Transverse colon (tissue), 4 donors: ENCODE data around the gene SWT1. TPM values are rescaled to one million over a fixed set of nuclear protein-coding genes. Genes with fewer than 3 reads are reported as not detected.

Experiments used
- DNase-seq: peaks from one replicate; pipeline ENCODE4 v3.0.0-alpha.2; 2019
- H3K27ac ChIP-seq, 4 donors: fragments of 200-600 bp; sonication (generic); 2 replicates each; pipeline ENCODE4 v1.5.1; 2016 to 2018; ENCODE audit warnings: inconsistent platforms in 4 of 4
- H3K27me3 ChIP-seq: fragments of 200-600 bp; sonication (generic); 2 replicates; pipeline ENCODE4 v1.5.1; 2017; ENCODE audit warnings: inconsistent platforms
- H3K36me3 ChIP-seq, 4 donors: fragments of 200-600 bp; sonication (generic); 2 replicates each; pipeline ENCODE4 v1.5.1; 2017 to 2019; ENCODE audit warnings: inconsistent platforms in 4 of 4
- H3K4me1 ChIP-seq, 4 donors: fragments of 200-600 bp; sonication (generic); 2 replicates each; pipeline ENCODE4 v1.5.1; 2017 to 2020; ENCODE audit warnings: inconsistent platforms in 4 of 4
- H3K4me3 ChIP-seq, 4 donors: fragments of 200-600 bp; sonication (generic); 1 replicate in 1 of 4; 2 replicates in 3 of 4; pipeline versions ENCODE4 v1.5.1 to v1.6.1; 2017 to 2019; ENCODE audit warnings: inconsistent platforms in 4 of 4
- H3K9me3 ChIP-seq, 2 donors: fragments of 200-600 bp; sonication (generic); 2 replicates each; pipeline ENCODE4 v1.5.1; 2017 to 2019; ENCODE audit warnings: inconsistent platforms in 2 of 2
- EP300 ChIP-seq: sonication (generic); formaldehyde crosslinking; IDR thresholded peaks from one replicate; pipeline ENCODE4 v1.6.1; 2017; ENCODE audit warnings: antibody characterized with exemption, low read depth
- POLR2A ChIP-seq: fragments of 450-650 bp; IDR thresholded peaks from one replicate; pipeline ENCODE4 v1.6.1; 2016; ENCODE audit warnings: antibody characterized with exemption, mild to moderate bottlenecking, moderate library complexity
- POLR2AphosphoS5 ChIP-seq, 3 donors: sonication (generic); formaldehyde crosslinking; IDR thresholded peaks; one replicate each; pipeline ENCODE4 v1.6.1; 2016; ENCODE audit warnings: antibody characterized with exemption in 3 of 3
- WGBS, 2 donors: methylation state at CpG; one replicate each; pipeline ENCODE4 v1.1.5; 2018; ENCODE audit warnings: low coverage in 1 of 2; 5-methylcytosine and 5-hydroxymethylcytosine counted together
- in situ Hi-C, 4 donors: fragments of 200-750 bp; cut with MboI; loops; one replicate each; pipeline versions ENCODE4 v1.15.0 to v1.15.1; 2017; ENCODE audit warnings: low sequenced_read_pairs in 3 of 4, low pct_ligation_motif_present in 1 of 4, low pct_unique_long_range_greater_than_20kb in 1 of 4
- intact Hi-C: fragments of 100-400 bp; cut with DNase I; formaldehyde crosslinking; loops from one replicate; pipeline ENCODE4 v1.15.1; 2023; ENCODE audit warnings: low total_unique reads
- total RNA-seq, 4 donors: library from RNA; depleted of rRNA; stranded (reverse); fragments of >200 nt; gene quantifications; one replicate each; pipeline ENCODE4 v1.1.0, GENCODE V29; 2016
- TF ChIP-seq, protein P1 (sequence below), 5 experiments: fragments of 200-600 bp in 3 of 5; fragments of 450-650 bp in 2 of 5; sonication (generic) in 3 of 5; IDR thresholded peaks; 1 replicate in 2 of 5; 2 replicates in 3 of 5; pipeline ENCODE4 v1.5.1; 2016 to 2017; ENCODE audit warnings: antibody characterized with exemption in 5 of 5, inconsistent platforms in 3 of 5, mild to moderate bottlenecking in 2 of 5, moderate library complexity in 1 of 5

The SWT1 gene
- total RNA-seq, 4 donors from 2014 or later, result 2.8 to 12.3 (median 10.1) TPM

DNA sequence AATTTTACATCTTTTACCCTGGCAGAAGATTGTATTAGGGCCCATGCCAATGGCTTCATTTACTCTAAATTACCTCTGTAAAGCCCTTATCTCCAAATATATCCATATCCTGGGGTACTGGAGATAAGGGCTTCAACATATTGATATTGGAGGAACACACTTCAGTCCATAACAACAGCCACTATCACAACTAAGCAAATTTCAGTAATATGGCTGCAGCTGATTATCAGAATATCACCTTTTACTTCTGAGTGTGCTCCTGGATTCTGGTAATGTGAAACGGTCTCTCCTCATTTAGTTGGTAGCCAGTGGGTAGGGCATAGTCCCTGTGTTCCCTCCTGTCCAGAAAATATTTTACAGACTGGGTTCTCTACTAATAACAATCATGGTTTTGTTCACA is 106.8 kb downstream of the SWT1 start:
- no peak for TF ChIP-seq POLR2AphosphoS5 (IDR thresholded peaks at IDR 0.05)
- TF ChIP-seq POLR2A, result no peak
- TF ChIP-seq, protein P1, sequence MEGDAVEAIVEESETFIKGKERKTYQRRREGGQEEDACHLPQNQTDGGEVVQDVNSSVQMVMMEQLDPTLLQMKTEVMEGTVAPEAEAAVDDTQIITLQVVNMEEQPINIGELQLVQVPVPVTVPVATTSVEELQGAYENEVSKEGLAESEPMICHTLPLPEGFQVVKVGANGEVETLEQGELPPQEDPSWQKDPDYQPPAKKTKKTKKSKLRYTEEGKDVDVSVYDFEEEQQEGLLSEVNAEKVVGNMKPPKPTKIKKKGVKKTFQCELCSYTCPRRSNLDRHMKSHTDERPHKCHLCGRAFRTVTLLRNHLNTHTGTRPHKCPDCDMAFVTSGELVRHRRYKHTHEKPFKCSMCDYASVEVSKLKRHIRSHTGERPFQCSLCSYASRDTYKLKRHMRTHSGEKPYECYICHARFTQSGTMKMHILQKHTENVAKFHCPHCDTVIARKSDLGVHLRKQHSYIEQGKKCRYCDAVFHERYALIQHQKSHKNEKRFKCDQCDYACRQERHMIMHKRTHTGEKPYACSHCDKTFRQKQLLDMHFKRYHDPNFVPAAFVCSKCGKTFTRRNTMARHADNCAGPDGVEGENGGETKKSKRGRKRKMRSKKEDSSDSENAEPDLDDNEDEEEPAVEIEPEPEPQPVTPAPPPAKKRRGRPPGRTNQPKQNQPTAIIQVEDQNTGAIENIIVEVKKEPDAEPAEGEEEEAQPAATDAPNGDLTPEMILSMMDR (IDR thresholded peaks at IDR 0.05), result no peak
- no peak for TF ChIP-seq EP300
- no peaks in the 10 kb centered on the region for H3K27me3 ChIP-seq
- no peak for DNase-seq
- in situ Hi-C loops (no loop called here), intact Hi-C loops (no loop called here)
- WGBS, 2 donors, result 96 to 100% methylated on average over 1 of the region's 1 CpG
- H3K9me3 ChIP-seq, result no peaks in the 10 kb centered on the region
- H3K4me3 ChIP-seq, result no peak overlapping the region
- H3K27ac ChIP-seq, result no peak overlapping the region
- H3K4me1 ChIP-seq, result no peaks in the 10 kb centered on the region
- no peaks in the 10 kb centered on the region for H3K36me3 ChIP-seq

DNA sequence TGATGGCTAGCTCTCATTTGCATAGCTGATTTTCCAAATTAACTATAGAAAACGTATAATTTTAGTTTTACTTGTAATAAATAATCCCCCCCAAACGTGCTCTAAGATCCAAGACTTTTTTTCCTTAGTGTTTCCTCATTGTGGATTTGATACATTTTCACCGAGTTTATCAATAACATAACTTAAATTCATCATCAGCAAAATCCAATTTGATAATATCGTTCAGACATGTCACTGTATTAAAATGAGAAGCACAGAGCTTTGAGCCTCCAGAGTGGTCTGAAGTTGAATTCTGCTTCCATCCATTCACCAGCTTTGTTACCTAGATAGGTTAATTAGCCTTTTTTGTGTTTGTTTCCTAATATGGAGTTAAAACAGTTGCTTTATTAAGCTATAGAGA is 108.3 kb downstream of the SWT1 start:
- in situ Hi-C loops, result no loop called here

DNA sequence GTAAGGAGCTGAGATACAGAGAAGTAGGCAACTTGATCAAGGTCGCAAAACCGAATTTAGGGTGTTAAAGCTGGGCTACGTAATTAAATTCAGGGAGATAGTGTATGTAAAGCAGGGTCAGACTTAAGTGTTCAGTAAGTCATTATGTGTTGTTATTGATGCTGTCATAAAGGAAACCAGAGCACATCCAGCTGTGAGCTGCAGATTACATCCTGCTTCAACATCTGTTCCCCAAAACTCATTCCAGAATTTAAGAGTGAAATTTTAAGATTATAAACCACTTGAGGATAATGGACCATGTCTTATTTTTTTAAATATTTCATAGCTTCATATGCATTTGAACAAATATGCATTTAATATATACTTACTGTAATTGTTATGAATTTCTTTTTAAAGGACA is 110.3 kb downstream of the SWT1 start:
- intact Hi-C loops (no loop called here), in situ Hi-C loops (no loop called here)
- Histone ChIP-seq H3K36me3 (no peaks in the 10 kb centered on the region), H3K27ac (no peak overlapping the region), H3K9me3 (no peaks in the 10 kb centered on the region), H3K4me1 (no peaks in the 10 kb centered on the region), H3K27me3 (no peaks in the 10 kb centered on the region), H3K4me3 (no peak overlapping the region)
- no peak for DNase-seq
- TF ChIP-seq, protein P1 (IDR thresholded peaks at IDR 0.05), result no peak
- no peak for TF ChIP-seq POLR2AphosphoS5 (IDR thresholded peaks at IDR 0.05)
- TF ChIP-seq EP300, result no peak
- TF ChIP-seq POLR2A, result no peak
- WGBS, 2 donors, result 56 to 70% methylated on average over 3 of the region's 3 CpGs

More for the DNA sequence above, 108.3 kb downstream of the SWT1 start:
- Histone ChIP-seq H3K9me3 (no peaks in the 10 kb centered on the region), H3K27me3 (no peaks in the 10 kb centered on the region), H3K4me1 (no peaks in the 10 kb centered on the region), H3K36me3 (no peaks in the 10 kb centered on the region), H3K4me3 (no peak overlapping the region), H3K27ac (no peak overlapping the region)
- 89 to 92% methylated on average over 4 of the region's 4 CpGs for WGBS, 2 donors
- intact Hi-C loops, result no loop called here
- TF ChIP-seq, protein P1 (IDR thresholded peaks at IDR 0.05), result no peak
- TF ChIP-seq EP300 (no peak), POLR2AphosphoS5 (IDR thresholded peaks at IDR 0.05) (no peak), POLR2A (no peak)
- DNase-seq, result no peak

DNA sequence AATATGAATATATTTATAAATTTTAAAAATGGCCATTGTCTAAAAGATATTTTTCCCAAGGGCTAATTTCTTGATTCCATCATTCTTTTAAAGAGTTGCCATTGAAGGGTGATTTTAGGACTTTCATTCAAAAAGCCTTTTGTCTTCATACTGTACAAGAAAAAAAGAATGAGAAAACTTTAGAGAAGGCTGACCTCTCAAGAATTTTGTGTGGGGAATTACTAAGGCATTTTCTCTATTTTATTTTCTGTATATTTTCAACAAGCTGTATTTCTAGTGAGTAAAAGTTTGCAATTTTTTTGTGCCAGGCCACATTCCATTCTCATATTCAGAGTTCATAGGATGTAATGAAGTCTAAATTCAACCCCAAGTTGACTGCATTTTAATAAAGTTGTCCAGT is 110.7 kb downstream of the SWT1 start:
- H3K36me3 ChIP-seq, result no peaks in the 10 kb centered on the region
- TF ChIP-seq POLR2AphosphoS5 (IDR thresholded peaks at IDR 0.05) (no peak), EP300 (no peak), POLR2A (no peak)
- TF ChIP-seq, protein P1 (IDR thresholded peaks at IDR 0.05), result no peak
- DNase-seq, result no peak
- H3K4me3 ChIP-seq, result no peak overlapping the region
- H3K9me3 ChIP-seq, result no peaks in the 10 kb centered on the region
- no peaks in the 10 kb centered on the region for H3K27me3 ChIP-seq
- intact Hi-C loops, result no loop called here
- in situ Hi-C loops, result no loop called here
- H3K27ac ChIP-seq, result no peak overlapping the region
- H3K4me1 ChIP-seq, result no peaks in the 10 kb centered on the region
